ENCODE measurements around the gene JMJD8.

The JMJD8 gene

DNA sequence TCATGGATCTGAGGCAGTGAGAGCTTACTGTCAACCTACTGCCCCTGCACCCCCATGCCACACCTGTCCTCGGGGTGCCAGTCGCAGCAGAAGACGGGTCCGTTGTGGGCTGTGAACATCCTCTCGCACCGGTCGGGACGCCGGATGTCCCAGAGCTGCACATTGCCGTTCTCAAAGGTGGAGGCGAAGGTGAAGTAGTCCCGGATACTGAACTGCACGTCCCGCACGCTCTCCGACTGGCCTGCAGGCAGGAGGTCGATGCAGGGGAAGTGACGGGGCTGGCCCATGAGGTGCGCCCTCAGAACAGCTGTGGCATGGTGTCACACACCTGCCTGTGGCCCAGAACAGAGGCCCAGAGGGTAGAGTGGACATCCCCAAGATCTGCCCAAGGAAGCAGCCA is 3.4 kb upstream of the JMJD8 start:
- DNase-seq: no peak

DNA sequence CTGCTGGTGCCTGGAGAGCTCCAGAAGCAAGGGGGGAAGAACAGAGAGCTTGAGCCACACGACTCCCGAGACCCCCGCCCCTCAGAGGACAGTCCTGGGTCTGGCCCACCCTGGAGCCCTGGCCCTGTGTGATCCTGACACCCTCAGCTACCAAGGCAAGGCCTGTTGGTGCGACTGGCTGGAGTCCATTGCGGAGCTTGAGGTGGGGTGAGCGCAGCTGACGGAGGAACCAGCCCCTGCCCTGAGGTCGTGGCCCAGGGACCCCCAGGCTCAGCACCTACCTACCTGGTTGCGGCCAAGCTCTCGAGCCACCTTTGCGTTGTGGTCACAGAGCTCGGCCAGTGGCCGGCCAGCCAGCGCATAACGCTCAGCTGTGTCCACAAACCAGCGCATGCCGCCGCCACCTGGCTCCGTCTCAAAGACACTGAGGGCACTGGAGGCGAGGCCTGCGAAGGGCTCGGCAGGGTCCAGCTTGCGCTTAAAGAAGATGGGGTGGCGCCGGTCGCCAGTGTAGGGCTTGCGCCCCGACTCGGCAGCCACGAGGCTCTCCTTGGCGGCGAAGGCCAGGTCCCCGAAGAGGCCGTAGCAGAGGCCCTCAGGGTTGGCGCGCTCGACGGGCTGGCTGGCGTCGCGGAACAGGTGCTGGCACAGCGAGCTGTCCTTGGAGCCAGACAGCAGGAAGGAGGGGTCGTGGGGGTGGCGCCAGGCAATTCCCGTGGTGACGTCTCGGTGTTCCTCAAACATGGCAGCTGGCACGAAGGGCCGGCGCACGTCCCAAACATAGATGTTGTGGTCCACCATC is 2.5 kb upstream of the JMJD8 start:
- DNase-seq: no peak

DNA sequence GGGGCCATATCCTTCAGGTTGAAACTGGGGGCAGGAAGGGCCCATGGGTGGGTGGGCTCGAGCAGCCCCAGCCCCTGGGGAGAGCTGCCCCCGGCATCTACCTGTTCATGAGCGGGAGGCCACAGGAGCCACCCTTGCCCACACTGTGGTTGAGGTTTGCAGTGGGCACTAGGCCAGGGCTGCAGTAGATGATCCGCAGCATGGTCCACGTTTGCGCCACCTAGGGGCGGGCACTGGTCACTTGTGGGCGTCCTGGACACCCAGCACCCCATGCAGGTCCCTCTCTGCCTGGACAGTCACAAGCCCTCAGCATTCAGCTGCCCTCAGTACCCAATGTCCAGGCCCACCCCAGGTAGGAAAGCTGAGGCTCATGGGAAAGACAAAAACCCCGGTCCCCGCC is 1.8 kb upstream of the JMJD8 start:
- no peak for DNase-seq

DNA sequence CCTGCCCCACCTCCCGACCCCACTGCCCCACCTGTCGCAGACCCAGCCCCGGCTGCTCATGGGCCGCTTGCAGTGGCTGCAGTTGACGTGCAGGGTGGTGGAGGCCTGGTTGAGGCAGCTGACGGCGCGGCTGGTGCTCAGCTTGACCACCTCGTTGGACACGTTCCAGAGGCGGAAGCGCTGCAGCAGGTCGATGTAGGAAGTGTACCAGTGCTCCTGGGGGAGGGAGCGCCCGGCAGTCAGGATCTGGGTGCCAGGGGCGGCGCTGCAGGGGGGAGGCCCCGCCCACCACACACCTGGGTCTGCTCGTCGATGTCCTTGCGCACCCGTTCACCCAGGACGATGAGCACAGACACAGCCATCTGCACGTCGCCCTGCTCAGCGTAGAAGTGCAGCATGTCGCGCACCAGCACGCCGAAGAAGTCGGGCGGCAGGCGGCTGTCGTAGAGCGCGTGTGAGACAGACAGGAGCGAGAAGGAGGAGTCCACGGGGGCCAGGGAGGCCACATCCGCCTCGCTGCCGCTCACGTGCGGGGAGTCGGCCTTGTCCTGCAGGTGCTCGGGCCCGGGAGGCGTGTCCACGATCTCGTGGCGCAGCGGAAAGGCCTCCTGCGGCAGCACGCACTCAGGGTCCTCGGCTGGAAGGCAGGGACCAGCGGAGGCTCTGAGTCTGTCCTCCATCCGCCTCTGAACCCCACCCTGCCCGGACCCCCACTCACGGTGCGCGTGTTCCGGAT is 995 bp upstream of the JMJD8 start:
- no peak for DNase-seq

DNA sequence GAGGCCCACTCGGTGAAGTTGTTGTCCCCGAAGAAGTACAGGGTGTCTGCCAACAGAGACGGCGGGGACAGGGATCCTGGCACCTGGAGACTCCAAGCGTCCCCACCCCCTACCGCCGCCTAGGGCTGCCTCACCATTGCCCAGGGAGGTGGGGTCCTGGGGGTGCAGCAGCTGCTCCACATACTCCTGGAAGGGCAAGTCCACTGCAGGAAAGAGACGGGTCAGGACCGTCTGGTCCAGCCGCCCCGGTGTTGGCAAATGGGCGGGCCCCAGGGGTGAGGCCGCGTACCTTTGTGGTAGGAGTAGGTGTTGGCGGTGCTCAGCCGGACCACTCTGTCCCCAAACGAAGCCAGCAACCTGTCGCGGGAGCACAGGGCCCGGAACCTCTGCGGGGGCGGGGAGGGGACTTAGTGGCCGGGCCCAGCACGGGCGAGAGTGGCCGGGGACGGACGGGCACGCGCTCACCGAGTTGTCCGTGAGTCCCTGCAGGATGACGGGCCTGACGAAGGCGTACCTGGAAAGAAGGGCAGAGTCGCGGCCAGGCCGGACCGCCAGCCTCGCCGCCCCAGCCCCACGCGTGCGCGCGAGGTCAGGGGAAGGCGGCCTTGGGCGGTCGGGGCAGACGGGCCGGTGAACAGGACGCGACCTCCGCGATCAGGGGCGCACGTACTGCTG is 601 bp downstream of the JMJD8 start:
- no peak for DNase-seq

DNA sequence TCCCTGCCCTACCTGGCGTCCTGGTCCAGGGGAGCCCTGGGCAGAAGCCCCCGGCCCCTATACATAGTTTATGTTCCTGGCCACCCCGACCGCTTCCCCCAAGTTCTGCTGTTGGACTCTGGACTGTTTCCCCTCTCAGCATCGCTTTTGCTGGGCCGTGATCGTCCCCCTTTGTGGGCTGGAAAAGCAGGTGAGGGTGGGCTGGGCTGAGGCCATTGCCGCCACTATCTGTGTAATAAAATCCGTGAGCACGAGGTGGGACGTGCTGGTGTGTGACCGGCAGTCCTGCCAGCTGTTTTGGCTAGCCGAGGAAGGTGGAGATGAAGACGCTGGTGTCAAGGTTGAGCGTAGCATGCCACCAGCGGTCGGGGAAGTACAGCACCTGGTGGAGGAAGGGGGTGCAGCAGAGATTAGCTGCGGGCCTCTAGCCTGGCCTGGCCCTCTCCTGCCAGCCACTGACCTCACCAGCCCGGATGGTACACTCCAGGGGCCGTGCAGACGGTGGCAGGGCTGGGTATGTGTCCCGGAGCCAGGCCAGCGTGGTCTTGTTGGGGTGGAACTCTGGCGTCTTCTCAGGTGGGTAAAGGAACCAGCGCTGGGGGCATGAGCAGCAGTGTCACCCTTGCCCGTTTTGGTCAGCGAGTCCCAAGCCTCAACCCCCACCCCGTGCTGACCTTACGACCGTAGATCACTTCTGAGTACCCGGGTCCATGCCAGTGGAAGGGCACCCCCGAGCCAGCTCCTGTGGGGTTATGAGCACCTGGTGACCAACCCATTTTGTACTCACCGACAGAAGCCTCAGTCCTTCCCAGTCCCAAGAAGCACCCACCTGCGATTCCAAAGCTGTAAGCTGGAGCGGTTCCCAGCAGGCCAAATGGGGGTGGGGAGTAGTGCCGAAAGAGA is 1.4 kb downstream of the JMJD8 start:
- no peak for DNase-seq

DNA sequence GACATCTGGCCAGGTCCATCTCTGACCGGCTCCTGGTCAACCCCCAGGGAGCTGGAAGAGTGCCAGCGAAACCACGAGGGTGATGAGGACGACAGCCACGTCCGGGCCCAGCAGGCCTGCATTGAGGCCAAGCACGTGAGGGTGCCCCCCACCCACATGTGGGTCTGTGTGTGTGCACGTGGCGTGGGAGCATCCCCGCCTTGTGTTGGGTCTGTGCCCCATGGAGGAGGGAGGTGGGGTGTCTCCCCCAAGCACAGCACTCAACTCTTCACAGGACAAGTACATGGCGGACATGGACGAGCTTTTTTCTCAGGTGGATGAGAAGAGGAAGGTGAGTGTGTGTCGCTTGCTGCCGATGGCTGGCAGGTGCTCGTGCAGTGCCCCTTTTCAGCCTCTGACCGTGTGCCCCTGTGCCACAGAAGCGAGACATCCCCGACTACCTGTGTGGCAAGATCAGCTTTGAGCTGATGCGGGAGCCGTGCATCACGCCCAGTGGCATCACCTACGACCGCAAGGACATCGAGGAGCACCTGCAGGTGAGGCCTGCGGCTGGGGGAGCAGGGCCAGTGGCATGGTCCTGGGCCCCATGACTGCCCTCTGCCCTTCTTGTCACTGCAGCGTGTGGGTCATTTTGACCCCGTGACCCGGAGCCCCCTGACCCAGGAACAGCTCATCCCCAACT is 2.2 kb downstream of the JMJD8 start:
- DNase-seq: no peak

DNA sequence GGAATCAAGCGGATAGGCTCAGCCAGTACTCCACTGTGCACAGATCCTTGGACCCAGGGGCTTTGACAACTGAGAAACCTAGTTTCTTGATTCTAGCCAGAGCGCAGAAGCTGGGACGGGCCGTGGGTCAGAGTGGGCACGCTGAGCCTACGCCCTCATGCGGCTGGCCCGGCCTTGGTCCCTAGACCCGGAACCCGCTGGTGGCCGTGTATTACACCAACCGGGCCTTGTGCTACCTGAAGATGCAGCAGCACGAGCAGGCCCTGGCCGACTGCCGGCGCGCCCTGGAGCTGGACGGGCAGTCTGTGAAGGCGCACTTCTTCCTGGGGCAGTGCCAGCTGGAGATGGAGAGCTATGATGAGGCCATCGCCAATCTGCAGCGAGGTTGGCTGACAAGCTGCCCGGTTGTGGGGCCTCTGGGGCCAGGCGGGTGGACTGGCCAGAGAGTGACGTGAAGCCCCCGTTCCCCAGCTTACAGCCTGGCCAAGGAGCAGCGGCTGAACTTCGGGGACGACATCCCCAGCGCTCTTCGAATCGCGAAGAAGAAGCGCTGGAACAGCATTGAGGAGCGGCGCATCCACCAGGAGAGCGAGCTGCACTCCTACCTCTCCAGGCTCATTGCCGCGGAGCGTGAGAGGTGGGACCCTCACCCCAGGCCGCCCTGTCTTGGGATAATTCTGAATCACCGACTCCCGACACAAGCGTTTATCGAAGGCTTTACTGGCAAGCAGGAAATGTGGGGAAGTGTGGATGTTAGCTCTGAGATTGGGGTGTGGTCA is 3.0 kb downstream of the JMJD8 start:
- no peak for DNase-seq

DNA sequence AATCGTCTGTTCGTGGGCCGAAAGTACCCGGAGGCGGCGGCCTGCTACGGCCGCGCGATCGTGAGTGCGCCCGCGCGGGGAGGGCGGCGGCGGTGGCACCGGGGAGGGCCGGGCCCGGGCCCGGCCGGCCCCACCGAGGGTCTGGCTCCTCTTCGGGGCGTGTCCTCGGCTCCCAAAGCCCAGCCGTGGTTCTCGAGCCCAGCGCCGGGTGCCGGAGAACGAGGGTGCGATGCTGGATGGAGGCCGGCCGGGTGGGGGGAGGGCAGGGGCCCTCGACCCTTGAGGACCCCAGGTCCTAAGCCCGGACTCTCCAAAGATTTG is 3.5 kb downstream of the JMJD8 start:
- DNase-seq: no peak

DNA sequence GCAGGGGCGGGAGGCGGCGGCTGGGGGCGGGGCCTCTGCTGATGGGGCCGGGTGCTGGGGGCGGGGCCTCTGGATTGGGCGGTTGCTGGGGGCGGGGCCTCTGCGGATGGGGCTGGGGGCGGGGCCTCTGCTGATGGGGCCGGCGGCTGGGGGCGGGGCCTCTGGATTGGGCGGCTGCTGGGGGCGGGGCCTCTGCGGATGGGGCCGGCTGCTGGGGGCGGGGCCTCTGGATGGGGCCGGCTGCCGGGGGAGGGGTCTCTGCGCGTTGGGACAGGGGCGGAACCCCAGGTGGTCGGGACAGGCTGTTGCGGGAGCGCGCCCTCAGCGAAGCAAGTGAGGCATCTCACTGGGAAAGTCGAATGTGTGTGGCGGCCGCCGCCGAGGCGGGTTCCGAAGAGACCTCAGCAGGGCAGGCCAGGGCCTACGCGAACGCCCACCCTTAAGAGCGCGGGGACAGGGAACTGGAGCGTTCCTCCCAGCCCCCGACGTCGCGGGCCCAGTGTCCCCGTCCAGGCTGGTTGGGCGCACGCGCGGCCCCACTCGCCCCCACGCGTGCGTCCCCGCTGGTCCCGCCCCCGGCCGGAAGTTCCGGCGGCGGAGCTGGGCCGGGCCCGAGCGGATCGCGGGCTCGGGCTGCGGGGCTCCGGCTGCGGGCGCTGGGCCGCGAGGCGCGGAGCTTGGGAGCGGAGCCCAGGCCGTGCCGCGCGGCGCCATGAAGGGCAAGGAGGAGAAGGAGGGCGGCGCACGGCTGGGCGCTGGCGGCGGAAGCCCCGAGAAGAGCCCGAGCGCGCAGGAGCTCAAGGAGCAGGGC is 4.1 kb downstream of the JMJD8 start, which contains the start of gene STUB1:
Gene STUB1 (plus strand): TSS at position 597 of the 811 bp plus-strand sequence. CDS start 116 bp downstream, at position 713.
- DNase-seq: no peak

DNA sequence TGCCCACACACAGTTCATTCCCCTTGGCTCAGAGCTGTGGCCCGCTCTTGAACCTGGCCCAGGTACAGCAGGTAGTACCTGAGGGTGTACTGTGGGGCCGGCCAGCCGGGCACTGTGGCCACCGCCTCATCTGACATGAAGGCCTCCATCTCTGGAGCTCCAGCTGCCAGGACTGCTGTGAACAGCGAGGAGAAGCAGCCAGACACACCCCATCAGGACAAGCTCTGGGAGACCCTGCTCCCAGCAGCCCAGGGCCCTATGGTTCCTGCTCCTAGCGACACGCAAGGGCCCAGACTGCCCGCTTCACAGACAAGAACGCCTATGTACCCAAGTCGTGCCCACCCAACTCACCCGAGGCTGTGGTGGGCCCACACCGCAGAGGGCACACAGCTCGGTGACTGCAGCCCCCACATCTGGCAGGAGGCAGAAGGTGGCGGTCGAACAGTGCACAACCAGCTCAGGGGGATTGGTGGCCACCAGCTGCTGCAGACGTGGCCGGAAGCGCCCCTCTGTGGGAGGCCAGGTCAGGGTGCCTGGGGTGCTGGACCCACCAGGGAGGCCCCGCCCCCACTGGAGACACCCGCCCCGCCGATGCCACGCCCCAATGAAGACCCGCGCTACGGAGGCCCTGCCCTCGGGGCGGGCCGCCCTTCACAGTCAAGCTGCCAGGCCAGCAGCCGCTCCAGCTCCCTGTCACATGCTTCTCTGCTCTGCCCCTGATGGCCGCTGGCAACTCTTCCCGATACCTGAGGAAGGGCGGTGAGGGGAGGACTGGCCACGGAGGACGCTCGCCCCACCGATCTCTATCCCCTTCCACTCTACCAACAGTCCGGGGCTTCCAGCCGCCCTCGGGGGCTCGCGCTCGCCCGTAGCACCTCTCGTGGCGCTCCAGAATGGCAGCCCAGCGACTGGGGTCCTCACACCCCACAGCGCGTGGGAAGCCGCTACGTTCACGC is 5.0 kb downstream of the JMJD8 start:
- DNase-seq: no peak

DNA sequence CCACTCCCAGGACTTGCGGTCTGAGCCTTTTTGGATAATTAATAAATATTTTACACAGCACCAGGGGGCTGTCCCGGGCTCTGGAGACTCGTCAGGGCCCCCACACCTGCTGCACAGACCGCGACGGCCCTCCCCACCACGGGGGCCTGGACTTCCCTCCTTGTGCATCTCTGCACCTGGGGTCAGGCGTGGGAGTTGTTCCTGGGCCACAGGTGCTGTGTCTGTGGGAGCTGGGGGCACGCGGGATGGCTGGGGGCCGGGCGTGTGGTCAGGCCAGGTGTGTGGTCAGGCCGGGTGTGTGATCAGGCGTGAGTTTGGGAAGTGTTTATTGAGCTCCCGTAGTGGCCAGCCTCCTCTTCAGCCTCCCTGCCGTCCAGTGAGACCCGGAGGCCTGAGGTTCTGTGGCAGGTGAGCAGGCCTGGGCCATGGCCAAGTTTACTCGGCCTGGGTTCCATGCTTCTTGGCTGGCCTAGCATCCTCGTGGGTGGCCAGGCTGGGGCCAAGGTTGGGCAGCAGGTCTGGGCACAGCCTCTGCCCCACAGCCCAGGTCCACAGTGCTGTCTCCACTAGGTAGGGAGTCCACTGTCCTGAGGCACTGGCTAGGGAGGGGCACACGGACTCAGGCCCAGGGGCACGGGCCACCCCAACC is 5.8 kb downstream of the JMJD8 start:
- no peak for DNase-seq

DNA sequence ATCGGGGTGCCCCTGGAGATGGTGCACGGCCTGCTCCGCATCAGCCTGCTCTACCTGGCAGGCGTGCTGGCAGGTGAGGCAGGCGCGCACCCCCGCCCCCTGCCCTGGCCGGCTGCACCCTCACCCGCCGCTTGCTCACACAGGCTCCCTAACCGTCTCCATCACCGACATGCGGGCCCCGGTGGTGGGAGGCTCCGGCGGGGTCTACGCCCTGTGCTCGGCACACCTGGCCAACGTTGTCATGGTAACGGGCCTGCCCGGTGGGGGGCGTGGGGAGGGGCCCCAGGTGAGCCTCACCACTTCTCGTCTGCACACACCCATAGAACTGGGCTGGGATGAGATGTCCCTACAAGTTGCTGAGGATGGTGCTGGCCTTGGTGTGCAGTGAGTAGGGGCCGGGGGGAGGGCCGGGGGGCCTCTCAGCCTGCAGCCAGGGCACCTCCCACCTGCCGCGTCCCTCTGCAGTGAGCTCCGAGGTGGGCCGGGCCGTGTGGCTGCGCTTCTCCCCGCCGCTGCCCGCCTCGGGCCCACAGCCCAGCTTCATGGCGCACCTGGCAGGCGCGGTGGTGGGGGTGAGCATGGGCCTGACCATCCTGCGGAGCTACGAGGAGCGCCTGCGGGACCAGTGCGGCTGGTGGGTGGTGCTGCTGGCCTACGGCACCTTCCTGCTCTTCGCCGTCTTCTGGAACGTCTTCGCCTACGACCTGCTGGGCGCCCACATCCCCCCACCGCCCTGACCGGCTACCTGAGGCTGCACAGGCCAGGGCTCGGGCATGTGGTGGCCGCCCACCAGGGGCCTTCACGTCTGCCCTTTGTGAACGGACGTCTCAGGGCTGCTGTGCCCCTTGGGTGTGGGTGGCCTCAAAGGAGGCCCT is 6.6 kb downstream of the JMJD8 start:
- DNase-seq: no peak

DNA sequence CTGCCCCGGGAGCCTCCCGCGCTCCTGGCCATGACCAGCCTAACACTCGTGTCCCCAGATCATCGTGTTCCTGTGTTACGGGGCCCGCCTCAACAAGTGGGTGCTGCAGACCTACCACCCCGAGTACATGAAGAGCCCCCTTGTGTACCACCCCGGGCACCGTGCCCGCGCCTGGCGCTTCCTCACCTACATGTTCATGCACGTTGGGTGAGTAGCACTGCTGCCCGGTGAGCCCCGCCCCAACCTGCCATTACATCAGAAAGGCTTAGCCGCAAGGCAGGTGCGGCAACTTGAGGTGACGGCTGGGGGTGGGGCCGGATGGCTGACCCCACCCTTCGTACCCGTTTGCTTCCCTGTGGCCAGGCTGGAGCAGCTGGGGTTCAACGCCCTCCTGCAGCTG is 7.2 kb downstream of the JMJD8 start:
- DNase-seq: no peak

DNA sequence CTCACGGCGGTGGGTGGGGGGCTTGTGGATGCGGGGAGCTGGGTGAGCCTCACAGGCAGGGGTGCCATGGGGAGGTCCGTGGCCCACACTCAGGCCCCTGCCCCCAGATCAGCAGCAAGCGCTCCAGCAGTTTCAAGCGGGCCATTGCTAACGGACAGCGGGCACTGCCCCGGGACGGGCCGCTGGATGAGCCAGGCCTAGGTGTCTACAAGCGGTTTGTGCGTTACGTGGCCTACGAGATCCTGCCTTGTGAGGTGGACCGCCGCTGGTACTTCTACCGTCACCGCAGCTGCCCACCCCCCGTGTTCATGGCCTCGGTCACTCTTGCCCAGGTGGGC is 7.6 kb downstream of the JMJD8 start:
- DNase-seq: no peak

DNA sequence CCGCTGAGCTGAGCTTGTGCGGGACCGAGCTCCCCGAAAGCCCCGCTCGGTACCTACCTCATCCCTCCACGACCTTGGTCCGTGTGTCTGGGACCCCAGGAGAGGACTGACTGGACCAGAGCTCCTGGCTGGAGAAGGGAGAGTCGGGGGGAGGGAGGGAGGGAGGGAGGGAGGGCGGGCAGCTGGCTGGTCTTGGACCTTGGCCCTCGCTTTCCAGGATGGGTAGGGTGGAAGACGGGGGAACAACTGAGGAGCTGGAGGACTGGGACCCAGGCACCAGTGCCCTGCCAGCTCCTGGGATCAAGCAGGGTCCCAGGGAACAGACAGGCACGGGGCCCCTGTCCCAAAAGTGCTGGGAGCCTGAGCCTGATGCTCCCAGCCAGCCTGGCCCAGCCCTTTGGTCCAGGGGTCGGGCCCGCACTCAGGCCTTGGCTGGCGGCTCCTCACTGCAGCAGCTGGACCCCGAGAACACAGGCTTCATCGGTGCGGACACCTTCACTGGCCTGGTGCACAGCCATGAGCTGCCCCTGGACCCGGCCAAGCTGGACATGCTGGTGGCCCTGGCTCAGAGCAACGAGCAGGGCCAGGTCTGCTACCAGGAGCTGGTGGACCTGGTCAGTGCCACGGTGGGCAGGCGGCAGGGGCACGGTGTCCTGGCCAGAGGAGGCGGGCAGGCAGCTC is 8.1 kb downstream of the JMJD8 start:
- DNase-seq: no peak
